ENCODE results near the gene GPA33.

DNA sequence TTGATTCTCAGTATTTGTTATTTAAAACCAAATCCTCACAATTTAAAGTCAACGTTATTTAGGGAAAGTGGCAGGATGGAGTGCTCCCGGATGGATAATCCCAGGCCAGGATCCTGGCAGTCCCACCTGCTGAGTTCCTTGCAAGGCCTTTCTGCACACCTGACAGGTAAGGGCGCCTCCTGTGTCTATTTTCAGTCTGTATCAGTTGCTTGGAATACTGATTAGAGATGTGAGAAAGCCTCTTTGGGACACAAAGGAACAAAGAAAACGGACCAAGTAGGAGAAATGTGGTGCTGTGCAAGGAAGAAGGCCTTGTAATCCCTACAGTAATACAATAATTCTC, 15.9 kb upstream of the GPA33 start:
- TF ChIP-seq, protein P1, sequence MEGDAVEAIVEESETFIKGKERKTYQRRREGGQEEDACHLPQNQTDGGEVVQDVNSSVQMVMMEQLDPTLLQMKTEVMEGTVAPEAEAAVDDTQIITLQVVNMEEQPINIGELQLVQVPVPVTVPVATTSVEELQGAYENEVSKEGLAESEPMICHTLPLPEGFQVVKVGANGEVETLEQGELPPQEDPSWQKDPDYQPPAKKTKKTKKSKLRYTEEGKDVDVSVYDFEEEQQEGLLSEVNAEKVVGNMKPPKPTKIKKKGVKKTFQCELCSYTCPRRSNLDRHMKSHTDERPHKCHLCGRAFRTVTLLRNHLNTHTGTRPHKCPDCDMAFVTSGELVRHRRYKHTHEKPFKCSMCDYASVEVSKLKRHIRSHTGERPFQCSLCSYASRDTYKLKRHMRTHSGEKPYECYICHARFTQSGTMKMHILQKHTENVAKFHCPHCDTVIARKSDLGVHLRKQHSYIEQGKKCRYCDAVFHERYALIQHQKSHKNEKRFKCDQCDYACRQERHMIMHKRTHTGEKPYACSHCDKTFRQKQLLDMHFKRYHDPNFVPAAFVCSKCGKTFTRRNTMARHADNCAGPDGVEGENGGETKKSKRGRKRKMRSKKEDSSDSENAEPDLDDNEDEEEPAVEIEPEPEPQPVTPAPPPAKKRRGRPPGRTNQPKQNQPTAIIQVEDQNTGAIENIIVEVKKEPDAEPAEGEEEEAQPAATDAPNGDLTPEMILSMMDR (IDR thresholded peaks at IDR 0.05): no peak
- TF ChIP-seq POLR2A (IDR thresholded peaks at IDR 0.05): no peak

All from uterus (tissue), 2 donors.